Neutrophil (primary cell): ENCODE data around the gene LUZP1.
"Not testable (repeated sequence)": the region's sequence is repeated elsewhere in the genome, so short reads cannot be mapped to it uniquely, and the experiment has no call there.

Experiments
- H3K27ac ChIP-seq: fragments of 200-600 bp; sonication (generic); 2 replicates; pipeline ENCODE4 v1.5.1; 2016; ENCODE audit warnings: mild to moderate bottlenecking, moderate library complexity
- H3K27me3 ChIP-seq: fragments of 200-600 bp; sonication (generic); 2 replicates; pipeline ENCODE4 v1.6.0; 2016; ENCODE audit warnings: mild to moderate bottlenecking
- H3K36me3 ChIP-seq: fragments of 200-600 bp; sonication (generic); 2 replicates; pipeline ENCODE4 v1.5.1; 2017
- H3K4me1 ChIP-seq, 2 experiments: fragments of 200-600 bp in 1 of 2; sonication (generic) in 1 of 2; 1 replicate in 1 of 2; 2 replicates in 1 of 2; pipeline versions ENCODE4 v1.5.1 to v1.6.1; 2013 to 2016; ENCODE audit warnings: low read depth in 1 of 2, low read length in 1 of 2, mild to moderate bottlenecking in 1 of 2, moderate library complexity in 1 of 2; ENCODE audit not compliant: control insufficient read depth in 1 of 2, insufficient read depth in 1 of 2
- H3K4me3 ChIP-seq, 2 experiments: fragments of 200-600 bp in 1 of 2; sonication (generic) in 1 of 2; 1 replicate in 1 of 2; 2 replicates in 1 of 2; pipeline ENCODE4 v1.5.1; 2013 to 2016; ENCODE audit warnings: low read depth in 1 of 2, low read length in 1 of 2, mild to moderate bottlenecking in 1 of 2, moderate library complexity in 1 of 2
- H3K9me3 ChIP-seq: fragments of 200-600 bp; sonication (generic); 2 replicates; pipeline ENCODE4 v1.5.1; 2016
- TF ChIP-seq, protein P1 (sequence below): fragments of 200-600 bp; sonication (generic); IDR thresholded peaks from 2 replicates; pipeline ENCODE4 v1.5.1; 2016; ENCODE audit warnings: antibody characterized with exemption

LUZP1 gene

DNA sequence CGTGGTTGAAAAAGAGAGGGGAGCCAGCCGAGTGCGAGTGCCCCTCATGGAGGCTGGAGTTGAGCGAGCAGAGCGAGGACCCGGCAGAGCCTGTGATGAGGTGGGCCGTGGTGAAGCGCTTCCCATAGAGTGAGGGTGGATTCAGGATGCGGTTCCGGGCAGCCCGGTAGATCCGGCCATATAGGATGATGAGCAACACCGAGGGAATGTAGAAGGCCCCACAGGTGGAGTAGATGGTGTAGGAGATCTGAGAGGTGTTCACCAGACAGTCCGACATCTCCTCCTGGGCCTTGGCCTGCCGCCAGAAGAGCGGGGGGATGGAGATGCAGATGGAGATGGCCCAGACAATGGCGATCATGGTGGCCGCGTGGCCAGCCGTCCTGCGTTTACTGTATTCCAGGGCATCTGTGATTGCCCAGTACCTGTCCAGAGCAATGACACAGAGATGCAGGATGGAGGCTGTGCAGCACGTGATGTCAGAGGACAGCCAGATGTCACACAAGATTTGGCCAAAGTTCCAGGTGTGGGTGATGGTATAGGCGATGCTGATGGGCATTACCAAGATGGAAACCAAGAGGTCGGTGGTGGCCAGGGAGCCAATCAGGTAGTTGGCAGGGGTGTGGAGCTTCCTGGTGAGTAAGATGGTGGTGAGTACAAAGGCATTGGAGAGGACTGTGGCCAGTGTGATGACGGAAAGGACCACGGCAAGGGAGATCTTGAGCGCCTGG is 24.9 kb upstream of the LUZP1 start:
- Histone ChIP-seq H3K4me3 (no peak overlapping the region), H3K9me3 (no peaks in the 10 kb centered on the region), H3K4me1 (no peaks in the 10 kb centered on the region), H3K36me3 (no peaks in the 10 kb centered on the region), H3K27me3 (peaks cover 6% of the 10 kb centered on the region), H3K27ac (no peak overlapping the region)
- TF ChIP-seq, protein P1, sequence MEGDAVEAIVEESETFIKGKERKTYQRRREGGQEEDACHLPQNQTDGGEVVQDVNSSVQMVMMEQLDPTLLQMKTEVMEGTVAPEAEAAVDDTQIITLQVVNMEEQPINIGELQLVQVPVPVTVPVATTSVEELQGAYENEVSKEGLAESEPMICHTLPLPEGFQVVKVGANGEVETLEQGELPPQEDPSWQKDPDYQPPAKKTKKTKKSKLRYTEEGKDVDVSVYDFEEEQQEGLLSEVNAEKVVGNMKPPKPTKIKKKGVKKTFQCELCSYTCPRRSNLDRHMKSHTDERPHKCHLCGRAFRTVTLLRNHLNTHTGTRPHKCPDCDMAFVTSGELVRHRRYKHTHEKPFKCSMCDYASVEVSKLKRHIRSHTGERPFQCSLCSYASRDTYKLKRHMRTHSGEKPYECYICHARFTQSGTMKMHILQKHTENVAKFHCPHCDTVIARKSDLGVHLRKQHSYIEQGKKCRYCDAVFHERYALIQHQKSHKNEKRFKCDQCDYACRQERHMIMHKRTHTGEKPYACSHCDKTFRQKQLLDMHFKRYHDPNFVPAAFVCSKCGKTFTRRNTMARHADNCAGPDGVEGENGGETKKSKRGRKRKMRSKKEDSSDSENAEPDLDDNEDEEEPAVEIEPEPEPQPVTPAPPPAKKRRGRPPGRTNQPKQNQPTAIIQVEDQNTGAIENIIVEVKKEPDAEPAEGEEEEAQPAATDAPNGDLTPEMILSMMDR: no peak

DNA sequence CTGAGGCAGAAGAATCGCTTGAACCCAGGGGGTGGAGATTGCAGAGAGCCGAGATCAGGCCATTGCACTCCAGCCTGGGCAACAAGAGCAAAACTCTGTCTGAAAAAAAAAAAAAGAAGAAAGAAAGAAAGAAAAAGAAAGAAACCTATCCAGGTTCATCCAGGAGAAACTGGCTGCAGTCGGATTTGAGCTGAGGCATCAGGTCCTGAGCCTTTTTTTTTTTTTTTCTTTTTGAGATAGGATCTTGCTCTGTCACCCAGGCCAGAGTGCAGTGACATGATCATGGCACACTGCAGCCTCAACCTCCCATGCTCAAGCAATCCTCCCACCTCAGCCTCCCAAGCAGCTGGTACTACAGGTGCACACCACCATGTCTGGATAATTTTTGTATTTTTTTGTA is 22.5 kb upstream of the LUZP1 start:
- H3K9me3 ChIP-seq: no peaks in the 10 kb centered on the region
- H3K27me3 ChIP-seq: no peaks in the 10 kb centered on the region
- no peaks in the 10 kb centered on the region for H3K4me1 ChIP-seq
- no peak overlapping the region for H3K4me3 ChIP-seq
- no peaks in the 10 kb centered on the region for H3K36me3 ChIP-seq
- TF ChIP-seq, protein P1: no peak
- H3K27ac ChIP-seq: no peak overlapping the region

DNA sequence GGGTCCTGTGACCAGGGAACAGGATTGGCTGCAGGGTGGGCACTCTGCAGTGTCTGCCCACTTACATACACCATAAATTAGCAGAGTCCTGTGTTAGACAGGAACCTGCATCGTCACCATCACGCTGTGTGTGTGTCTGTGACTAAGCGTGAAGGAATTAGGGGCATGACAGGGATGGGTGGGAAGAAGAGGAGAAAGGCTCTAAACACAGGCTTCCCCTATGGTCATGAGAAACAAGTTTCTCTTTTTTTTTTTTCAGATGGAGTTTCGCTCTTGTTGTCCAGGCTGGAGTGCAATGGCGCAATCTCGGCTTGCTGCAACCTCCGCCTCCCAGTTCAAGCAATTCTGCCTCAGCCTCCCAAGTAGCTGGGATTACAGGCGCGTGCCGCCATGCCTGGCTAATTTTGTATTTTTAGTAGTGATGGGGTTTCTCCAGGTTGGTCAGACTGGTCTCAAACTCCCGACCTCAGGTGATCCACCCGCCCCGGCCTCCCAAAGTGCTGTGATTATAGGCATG is 20.3 kb upstream of the LUZP1 start:
- not testable (repeated sequence) for H3K27ac ChIP-seq, H3K36me3 ChIP-seq, H3K4me1 ChIP-seq, H3K27me3 ChIP-seq, H3K4me3 ChIP-seq, H3K9me3 ChIP-seq

DNA sequence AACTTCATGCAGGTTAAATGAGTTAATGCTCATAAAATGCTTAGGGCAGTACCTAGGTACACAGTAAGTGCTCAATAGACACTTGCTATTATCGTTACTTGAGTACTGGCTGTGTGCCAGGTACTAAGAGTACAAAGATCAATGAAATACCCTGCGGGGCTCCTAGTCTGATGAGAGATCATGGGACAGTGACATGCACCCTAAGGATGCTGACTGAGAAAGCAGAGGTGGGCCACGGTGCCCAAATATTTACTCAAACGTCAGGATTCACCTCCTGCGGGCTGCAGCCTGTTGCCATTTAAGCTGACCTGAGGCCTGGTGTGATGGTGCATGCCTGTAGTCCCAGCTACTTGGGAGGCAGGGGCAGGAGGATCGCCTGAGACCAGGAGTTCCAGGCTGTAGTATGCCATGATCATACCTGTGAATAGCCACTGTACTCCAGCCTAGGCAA is 19.8 kb upstream of the LUZP1 start:
- Histone ChIP-seq H3K4me3 (no peak overlapping the region), H3K27me3 (peaks cover 10% of the 10 kb centered on the region), H3K4me1 (no peaks in the 10 kb centered on the region), H3K36me3 (no peaks in the 10 kb centered on the region), H3K9me3 (no peaks in the 10 kb centered on the region), H3K27ac (no peak overlapping the region)
- TF ChIP-seq, protein P1: no peak

DNA sequence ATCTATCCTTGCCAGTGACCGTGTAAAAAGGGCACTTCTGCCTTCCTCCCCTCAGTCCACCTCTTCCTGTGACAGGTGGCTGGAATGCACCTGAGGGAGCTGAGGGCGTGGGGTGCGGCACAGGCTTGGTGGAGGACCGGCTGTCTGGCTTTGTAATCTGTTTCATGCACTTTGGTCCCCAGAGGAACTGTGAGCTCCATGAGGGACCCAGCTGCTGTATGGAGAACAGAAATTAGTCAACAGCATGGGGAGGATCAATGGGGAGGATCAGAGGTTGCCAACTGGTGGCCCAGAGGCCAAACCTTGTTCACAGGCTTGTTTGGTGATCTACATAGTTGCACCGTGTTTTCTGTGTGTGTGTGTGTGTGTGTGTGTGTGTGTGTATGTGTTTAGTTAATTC is 19.0 kb upstream of the LUZP1 start:
- Histone ChIP-seq H3K36me3 (no peaks in the 10 kb centered on the region), H3K27me3 (peaks cover 15% of the 10 kb centered on the region), H3K4me1 (no peaks in the 10 kb centered on the region), H3K27ac (no peak overlapping the region), H3K9me3 (no peaks in the 10 kb centered on the region), H3K4me3 (no peak overlapping the region)
- TF ChIP-seq, protein P1: no peak

DNA sequence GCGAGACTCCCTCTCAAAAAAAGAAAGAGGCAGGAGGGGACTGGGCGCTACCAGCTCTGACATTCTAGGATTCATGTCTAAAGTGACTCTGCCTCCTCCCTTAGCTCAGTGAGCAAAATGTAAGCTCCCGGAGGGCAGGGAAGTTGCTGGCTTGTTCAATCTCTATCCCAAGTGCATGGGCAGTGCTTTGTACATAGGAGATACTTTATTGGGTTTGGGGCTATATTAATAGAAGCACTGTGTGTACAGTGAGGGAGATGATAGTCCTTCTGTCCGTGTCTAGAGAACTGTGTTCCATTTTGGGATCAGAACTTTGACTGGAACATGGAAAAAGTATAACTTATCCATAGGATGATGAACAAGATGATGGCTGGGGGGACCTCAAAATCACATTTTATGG is 16.7 kb upstream of the LUZP1 start:
- H3K27me3 ChIP-seq: peaks cover 15% of the 10 kb centered on the region
- TF ChIP-seq, protein P1: no peak
- H3K27ac ChIP-seq: no peak overlapping the region
- no peak overlapping the region for H3K4me3 ChIP-seq
- no peaks in the 10 kb centered on the region for H3K9me3 ChIP-seq
- H3K36me3 ChIP-seq: no peaks in the 10 kb centered on the region
- no peaks in the 10 kb centered on the region for H3K4me1 ChIP-seq
